Mesodermal cell (in vitro differentiated cells): Measurements from ENCODE around the gene LGALS7B.
A peak's percentile ranks its signal among the peaks of the same experiment; 100 is the strongest.
"Not testable (repeated sequence)": the region's sequence is repeated elsewhere in the genome, so short reads cannot be mapped to it uniquely, and the experiment has no call there.

Experiments
- H3K27ac ChIP-seq: 2 replicates; pipeline ENCODE4 v1.7.0; 2013; ENCODE audit warnings: mild to moderate bottlenecking, low read depth, low read length, moderate library complexity; ENCODE audit not compliant: severe bottlenecking
- H3K36me3 ChIP-seq: 2 replicates; pipeline ENCODE4 v1.7.1; 2013; ENCODE audit warnings: mild to moderate bottlenecking, low read length, moderate library complexity; ENCODE audit not compliant: control insufficient read depth, insufficient read depth
- H3K4me1 ChIP-seq: one replicate; pipeline ENCODE4 v1.7.1; 2013; ENCODE audit warnings: mild to moderate bottlenecking, low read length; ENCODE audit not compliant: insufficient read depth, control insufficient read depth, poor library complexity, severe bottlenecking
- H3K4me3 ChIP-seq: 2 replicates; pipeline ENCODE4 v1.7.0; 2013; ENCODE audit warnings: low read length, control low read depth, mild to moderate bottlenecking; ENCODE audit not compliant: insufficient read depth, poor library complexity, severe bottlenecking; ENCODE audit errors: extremely low read depth
- H3K9me3 ChIP-seq: 2 replicates; pipeline ENCODE4 v1.7.1; 2013; ENCODE audit warnings: mild to moderate bottlenecking, low read length, moderate library complexity; ENCODE audit not compliant: control insufficient read depth
- WGBS, 2 experiments: methylation state at CpG; one replicate each; pipeline ENCODE4 v1.1.5; 2013; ENCODE audit warnings: missing lambda C conversion rate in 2 of 2; ENCODE audit not compliant: insufficient coverage in 2 of 2; 5-methylcytosine and 5-hydroxymethylcytosine counted together

Gene LGALS7B

DNA sequence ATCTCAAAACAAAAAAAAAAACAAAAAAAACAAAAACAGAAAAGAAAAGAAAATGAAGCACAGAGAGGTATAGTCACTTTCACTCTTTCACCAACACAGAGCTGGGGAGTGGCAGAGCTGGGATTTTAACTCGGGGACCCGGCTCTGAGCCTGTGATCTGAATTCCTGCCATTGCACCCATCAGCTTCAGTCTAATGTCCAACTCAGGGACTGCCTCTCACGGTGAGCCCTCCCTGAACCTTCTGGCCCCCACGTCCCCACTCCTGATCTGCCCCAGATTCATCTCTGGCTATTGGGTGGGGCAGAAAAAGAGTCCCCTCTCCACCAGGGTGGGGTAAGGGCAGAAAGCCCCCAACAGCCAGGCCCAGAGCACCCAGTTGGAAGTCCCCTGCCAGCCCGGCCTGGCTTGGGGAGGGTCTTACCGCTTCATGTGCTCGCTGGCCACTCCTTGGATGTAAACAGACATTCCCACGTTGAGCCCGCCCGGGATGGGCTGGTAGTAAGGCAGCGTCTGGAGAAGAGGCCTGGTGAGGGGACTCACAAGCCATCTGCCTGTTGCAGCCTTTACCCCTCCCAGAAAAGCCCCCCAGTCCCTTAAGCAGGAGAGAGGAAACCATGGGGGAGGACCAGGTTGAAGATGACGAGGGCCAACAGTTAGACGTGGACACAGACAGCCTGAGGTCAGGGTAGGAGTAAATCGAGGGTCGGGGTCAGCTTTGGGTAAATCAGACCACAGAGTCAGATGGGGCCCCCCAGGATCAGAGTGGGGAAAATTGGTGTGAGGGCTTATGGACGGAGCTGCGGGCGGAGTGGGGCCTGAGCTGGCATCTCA, 23.2 kb downstream of the LGALS7B start:
- no peak overlapping the region for H3K4me3 ChIP-seq
- H3K36me3 ChIP-seq: peaks cover 15% of the 10 kb centered on the region
- H3K4me1 ChIP-seq: no peaks in the 10 kb centered on the region
- WGBS, 2 experiments: 94 to 95% methylated on average over 13 to 17 of the region's 18 CpGs
- no peak overlapping the region for H3K27ac ChIP-seq
- no peaks in the 10 kb centered on the region for H3K9me3 ChIP-seq

DNA sequence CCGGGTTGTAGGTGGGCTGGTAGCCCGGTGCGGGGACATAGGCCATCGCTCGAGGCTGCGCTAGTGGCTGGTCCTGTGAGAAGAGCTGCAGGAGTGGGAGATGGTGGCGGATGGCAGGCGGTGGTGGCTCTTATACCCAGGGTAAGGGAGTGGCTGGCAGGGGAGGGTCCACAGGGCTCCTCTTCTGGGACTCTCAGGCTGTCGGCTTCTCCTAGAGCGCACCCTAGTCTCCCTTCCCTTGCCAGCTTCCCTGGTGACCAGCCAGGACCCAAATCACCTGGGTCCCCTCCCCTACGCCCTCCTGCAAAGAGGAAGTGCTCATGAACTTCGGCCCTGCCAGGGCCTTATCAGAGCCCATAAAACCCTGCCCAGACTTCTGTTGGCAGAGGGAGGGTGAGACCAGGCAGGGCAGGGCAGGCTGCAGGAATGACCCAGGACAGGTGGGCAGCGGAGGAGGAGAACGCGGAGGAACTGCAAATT, 23.9 kb downstream of the LGALS7B start, which contains the start of gene LGALS4:
TSS of gene LGALS4 (minus strand) at position 105 of the 480 bp plus-strand sequence. CDS start at position 46, 59 bp downstream.
- H3K27ac ChIP-seq: no peak within 1 kb of the TSS
- WGBS, 2 experiments: 93 to 96% methylated on average over 11 to 12 of the region's 15 CpGs
- H3K4me1 ChIP-seq: no peaks in the 10 kb centered on the region
- H3K4me3 ChIP-seq: no peak within 1 kb of the TSS
- H3K9me3 ChIP-seq: no peaks in the 10 kb centered on the region
- H3K36me3 ChIP-seq: peaks cover 15% of the 10 kb centered on the region

- Histone ChIP-seq H3K4me1 (no peaks in the 10 kb centered on the region), H3K4me3 (no peak overlapping the region), H3K9me3 (no peaks in the 10 kb centered on the region), H3K36me3 (peaks cover 15% of the 10 kb centered on the region), H3K27ac (no peak overlapping the region)
- WGBS, 2 experiments: 80 to 87% methylated on average over 1 to 3 of the region's 6 CpGs
These were observed 24.3 kb downstream of the LGALS7B start for GRCh38 chr19:38813323-38813722.

GRCh38 chr19:38813932-38814331, 24.9 kb downstream of the LGALS7B start:
- not testable (repeated sequence) for H3K4me1 ChIP-seq, H3K9me3 ChIP-seq, H3K27ac ChIP-seq, H3K4me3 ChIP-seq
- peaks cover 15% of the 10 kb centered on the region for H3K36me3 ChIP-seq
- WGBS, 2 experiments: 100% methylated on average over 1 of the region's 2 CpGs; no CpG with 5 or more reads in 1 of the 2 experiments

GRCh38 chr19:38815059-38816001, 26.3 kb downstream of the LGALS7B start:
- Histone ChIP-seq H3K36me3 (peaks cover 15% of the 10 kb centered on the region), H3K9me3 (no peaks in the 10 kb centered on the region), H3K4me1 (peaks cover 5% of the 10 kb centered on the region), H3K4me3 (no peak overlapping the region), H3K27ac (no peak overlapping the region)
- 94 to 96% methylated on average over 28 to 34 of the region's 34 CpGs for WGBS, 2 experiments

DNA sequence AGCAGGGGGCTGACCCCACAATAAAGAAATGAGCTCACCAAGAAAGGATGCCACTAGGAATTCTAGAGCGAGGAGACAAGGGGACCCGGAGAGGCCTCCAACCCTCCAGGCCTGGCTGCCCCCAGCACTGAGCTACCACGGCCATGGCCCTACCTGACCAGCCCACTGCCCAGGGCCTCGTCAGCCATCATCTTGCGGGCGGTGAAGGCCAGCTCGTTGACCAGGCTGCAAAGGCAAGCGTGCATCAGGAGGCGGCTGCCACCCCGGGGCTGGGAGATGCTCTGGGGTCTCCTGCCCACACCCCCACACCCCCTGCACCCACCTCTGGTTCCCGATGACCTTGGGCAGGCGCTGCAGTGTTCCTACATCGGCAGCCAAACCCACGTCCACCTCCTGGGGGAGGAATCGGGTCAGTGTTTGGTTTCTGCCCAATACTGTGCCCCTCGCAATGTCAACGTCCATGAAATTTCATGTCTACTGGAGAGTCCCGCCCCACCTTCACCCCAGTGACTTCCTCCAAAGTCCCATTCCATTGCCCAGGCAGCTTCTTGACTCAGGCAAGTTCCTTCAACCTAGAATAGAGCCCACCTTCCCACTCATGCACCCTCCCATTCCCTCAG, 27.2 kb downstream of the LGALS7B start:
- H3K27ac ChIP-seq: no peak overlapping the region
- peaks cover 5% of the 10 kb centered on the region for H3K4me1 ChIP-seq
- no peaks in the 10 kb centered on the region for H3K9me3 ChIP-seq
- peaks cover 15% of the 10 kb centered on the region for H3K36me3 ChIP-seq
- WGBS, 2 experiments: 96 to 98% methylated on average over 16 to 18 of the region's 18 CpGs
- H3K4me3 ChIP-seq: no peak overlapping the region

GRCh38 chr19:38817081-38817480, 28.1 kb downstream of the LGALS7B start:
- H3K36me3 ChIP-seq: peaks cover 15% of the 10 kb centered on the region
- peaks cover 5% of the 10 kb centered on the region for H3K4me1 ChIP-seq
- H3K9me3 ChIP-seq: no peaks in the 10 kb centered on the region
- no peak overlapping the region for H3K27ac ChIP-seq
- H3K4me3 ChIP-seq: no peak overlapping the region
- 93% methylated on average over 15 of the region's 15 CpGs for WGBS, 2 experiments

- Histone ChIP-seq H3K4me3 (no peak overlapping the region), H3K36me3 (peaks cover 22% of the 10 kb centered on the region), H3K4me1 (peaks cover 9% of the 10 kb centered on the region), H3K27ac (peak overlapping the region; percentile 23), H3K9me3 (no peaks in the 10 kb centered on the region)
- 82 to 94% methylated on average over 7 to 10 of the region's 13 CpGs for WGBS, 2 experiments
These were observed 30.4 kb downstream of the LGALS7B start for GRCh38 chr19:38819231-38819920.

DNA sequence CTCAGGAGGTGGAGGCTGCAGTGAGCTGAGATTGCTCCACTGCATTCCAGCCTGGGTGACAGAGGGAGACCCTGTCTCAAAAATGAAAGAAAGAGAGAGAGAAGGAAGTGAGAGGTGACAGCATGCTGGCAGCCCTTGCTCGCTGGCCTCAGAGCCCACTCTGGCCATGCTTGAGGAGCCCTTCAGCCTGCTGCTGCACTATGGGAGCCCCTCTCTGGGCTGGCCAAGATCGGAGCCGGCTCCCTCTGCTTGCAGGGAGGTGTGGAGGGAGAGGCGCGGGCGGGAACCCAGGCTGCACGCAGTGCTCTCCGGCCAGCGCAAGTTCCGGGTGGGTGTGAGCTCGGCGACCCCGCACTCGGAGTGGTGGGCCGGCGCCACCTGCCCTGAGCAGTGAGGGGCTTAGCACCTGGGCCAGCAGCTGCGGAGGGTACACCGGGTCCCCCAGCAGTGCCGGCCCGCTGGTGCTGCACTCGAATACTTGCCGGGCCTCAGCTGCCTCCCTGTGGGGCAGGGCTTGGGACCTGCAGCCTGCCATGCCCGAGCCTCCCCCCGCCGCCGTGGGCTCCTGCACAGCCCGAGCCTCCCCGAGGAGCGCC, 32.3 kb downstream of the LGALS7B start:
- Histone ChIP-seq H3K36me3 (peaks cover 13% of the 10 kb centered on the region), H3K4me1 (peaks cover 13% of the 10 kb centered on the region)
- 94 to 97% methylated on average over 10 to 26 of the region's 29 CpGs for WGBS, 2 experiments
- not testable (repeated sequence) for H3K4me3 ChIP-seq, H3K27ac ChIP-seq, H3K9me3 ChIP-seq
